HepG2 (cell line): ENCODE results near the gene CCDC157. TPM values are rescaled to one million over a fixed set of nuclear protein-coding genes. Genes with fewer than 3 reads are reported as not detected.

Source experiments
- ATAC-seq: fragments of 200-7000 bp; cut with Tn5 transposase; 3 replicates; pipeline ENCODE4 v1.9.1; 2020; ENCODE audit warnings: mild to moderate bottlenecking, moderate library complexity
- BruUV-seq: library from RNA; stranded (reverse); fragments of 400-500 nt; replicated peaks from 2 replicates; lab custom pipeline; 2021; lab: Mats Ljungman, UMichigan
- CTCF ChIA-PET: fragments of 300-600 bp; formaldehyde crosslinking; extraction: SDS; loops from one replicate; lab custom pipeline; 2021; ENCODE audit warnings: low total read pairs, inconsistent platforms, low intra/inter-chr PET ratio; lab: Yijun Ruan, JAX
- POLR2A ChIA-PET: fragments of 350-600 bp; sonication (Branson Sonifier 250); formaldehyde crosslinking; loops from one replicate; lab custom pipeline; 2020; ENCODE audit warnings: antibody characterized with exemption, inconsistent platforms; lab: Yijun Ruan, JAX
- DNase-seq: peaks from one replicate; pipeline ENCODE4 v3.0.0-alpha.2; 2015; ENCODE audit warnings: low spot score
- FAIRE-seq: peaks from 3 replicates; lab custom pipeline; 2011; peaks lifted over from hg19 to GRCh38; lab: Jason Lieb, UNC
- H2AFZ ChIP-seq: one replicate; pipeline ENCODE4 v1.6.1; 2011; ENCODE audit warnings: low read length, inconsistent platforms
- H3K27ac ChIP-seq: fragments of 300-600 bp; 3 replicates; pipeline ENCODE4 v1.8.0; 2011; ENCODE audit warnings: mixed run types, mild to moderate bottlenecking, mixed read lengths, low read length, inconsistent platforms; ENCODE audit not compliant: insufficient read depth; ENCODE audit errors: extremely low read length
- H3K27me3 ChIP-seq, 2 experiments: fragments of 200-600 bp in 1 of 2; 2 replicates in 1 of 2; 3 replicates in 1 of 2; pipeline versions ENCODE4 v1.6.0 to v1.8.0; 2011; ENCODE audit warnings: low read length in 2 of 2, mild to moderate bottlenecking in 2 of 2, moderate library complexity in 2 of 2, inconsistent platforms in 1 of 2; ENCODE audit not compliant: insufficient read depth in 2 of 2, control insufficient read depth in 1 of 2
- H3K36me3 ChIP-seq, 2 experiments: fragments of 200-600 bp in 1 of 2; replicated peaks in 1 of 2; 2 replicates in 1 of 2; 3 replicates in 1 of 2; pipeline versions ENCODE4 v1.5.1 to v1.8.0; 2011; ENCODE audit warnings: low read length in 2 of 2, inconsistent platforms in 1 of 2; ENCODE audit not compliant: insufficient read depth in 2 of 2, control insufficient read depth in 1 of 2
- H3K4me1 ChIP-seq: 2 replicates; pipeline ENCODE4 v1.5.1; 2012; ENCODE audit warnings: low read length, inconsistent platforms; ENCODE audit not compliant: insufficient read depth
- H3K4me2 ChIP-seq: 2 replicates; pipeline ENCODE4 v1.6.0; 2011; ENCODE audit warnings: low read depth, low read length, inconsistent platforms
- H3K4me3 ChIP-seq, 3 experiments: fragments of 200-600 bp in 1 of 3; sonication (generic), shearing (Covaris generic) in 1 of 3; replicated peaks in 1 of 3; 2 replicates each; pipeline ENCODE4 v1.5.1; 2011 to 2016; ENCODE audit warnings: low read length in 3 of 3, inconsistent platforms in 2 of 3, low read depth in 2 of 3, mild to moderate bottlenecking in 2 of 3, control low read depth in 1 of 3, mixed read lengths in 1 of 3; ENCODE audit not compliant: insufficient read depth in 1 of 3
- H3K79me2 ChIP-seq: one replicate; pipeline ENCODE4 v1.6.1; 2011; ENCODE audit warnings: low read length, inconsistent platforms; ENCODE audit not compliant: insufficient read depth
- H3K9ac ChIP-seq: 2 replicates; pipeline ENCODE4 v1.6.0; 2011; ENCODE audit warnings: mild to moderate bottlenecking, low read depth, low read length, inconsistent platforms; ENCODE audit not compliant: insufficient read depth
- H3K9me3 ChIP-seq: 2 replicates; pipeline ENCODE4 v1.5.1; 2012; ENCODE audit warnings: mild to moderate bottlenecking, low read length
- H4K20me1 ChIP-seq: 2 replicates; pipeline ENCODE4 v1.6.0; 2011; ENCODE audit warnings: inconsistent platforms, mild to moderate bottlenecking, low read length, moderate library complexity; ENCODE audit not compliant: insufficient read depth
- ELF3 ChIP-seq: IDR thresholded peaks from 2 replicates; pipeline ENCODE4 v1.6.1; 2016; ENCODE audit warnings: missing genetic modification reagents, missing compliant biosample characterization
- SNRNP70 ChIP-seq: fragments of 200-400 bp; formaldehyde crosslinking; IDR thresholded peaks from 2 replicates; pipeline ENCODE4 v1.6.1; 2017; ENCODE audit warnings: mild to moderate bottlenecking, low read depth, low read length, moderate library complexity
- ZNF30 ChIP-seq: sonication (generic); formaldehyde crosslinking; IDR thresholded peaks from 2 replicates; pipeline ENCODE4 v1.5.0; 2020; ENCODE audit warnings: mild to moderate bottlenecking, missing genetic modification reagents
- ZNF740 ChIP-seq: sonication (generic); formaldehyde crosslinking; IDR thresholded peaks from 2 replicates; pipeline ENCODE4 v1.4.0; 2020; ENCODE audit warnings: missing genetic modification reagents
- WGBS: methylation state at CpG from one replicate; pipeline ENCODE4 v1.1.6; 2017; ENCODE audit warnings: low lambda C conversion rate; 5-methylcytosine and 5-hydroxymethylcytosine counted together
- in situ Hi-C: cut with HindIII; loops from 2 replicates; pipeline ENCODE4 v1.10.0; 2017; ENCODE audit warnings: low pct_unique_long_range_greater_than_20kb; ENCODE audit not compliant: extremely low pct_ligation_motif_present
- intact Hi-C: fragments of 100-400 bp; cut with micrococcal nuclease; formaldehyde crosslinking; loops from one replicate; pipeline ENCODE4 v1.10.0; 2022; ENCODE audit not compliant: unreplicated experiment
- polyA plus RNA-seq, 8 experiments: library from polyadenylated mRNA; depleted of rRNA in 3 of 8; stranded (reverse) in 7 of 8; unstranded in 1 of 8; fragments of >200 nt; fragmentation: Illumina TruSeq in 4 of 8; extraction: Trizol in 4 of 8; gene quantifications; 2 replicates each; pipeline versions ENCODE4 v1.2.1 to v1.2.3, GENCODE V29; 2011 to 2016; ENCODE audit warnings: low read depth in 4 of 8, missing spikeins in 1 of 8, mixed read lengths in 1 of 8; ENCODE audit not compliant: insufficient read depth in 1 of 8
- total RNA-seq, 5 experiments: library from RNA; depleted of rRNA; stranded (reverse); fragments of >200 nt; fragmentation: Illumina TruSeq; extraction: Trizol; gene quantifications; 2 replicates each; pipeline ENCODE4 v1.2.3, GENCODE V29; 2016; ENCODE audit warnings: low read depth in 1 of 5
- TF ChIP-seq, protein P1 (sequence below): sonication (generic); formaldehyde crosslinking; IDR thresholded peaks from 2 replicates; pipeline ENCODE4 v1.8.1; 2023; ENCODE audit warnings: mild to moderate bottlenecking, missing genetic modification reagents, borderline replicate concordance
- TF ChIP-seq, protein P2 (sequence below), 2 experiments: IDR thresholded peaks; 2 replicates each; pipeline ENCODE4 v1.6.1; 2011 to 2012; ENCODE audit warnings: low read length in 2 of 2, borderline replicate concordance in 1 of 2, low read depth in 1 of 2, mild to moderate bottlenecking in 1 of 2, moderate library complexity in 1 of 2
- TF ChIP-seq, protein P3 (sequence below): sonication (generic); formaldehyde crosslinking; IDR thresholded peaks from 2 replicates; pipeline ENCODE4 v1.5.0; 2020; ENCODE audit warnings: mild to moderate bottlenecking, missing genetic modification reagents, borderline replicate concordance
- TF ChIP-seq, protein P4 (sequence below): sonication (generic); formaldehyde crosslinking; IDR thresholded peaks from 2 replicates; pipeline ENCODE4 v1.9.0; 2022; ENCODE audit warnings: missing genetic modification reagents, mild to moderate bottlenecking, borderline replicate concordance

Gene CCDC157
- total and polyA plus RNA-seq, 2 of the 13 experiments (the other 11 are each of a cell fraction or from before 2014, with no cell fraction given): 1.4 to 1.6 TPM

DNA sequence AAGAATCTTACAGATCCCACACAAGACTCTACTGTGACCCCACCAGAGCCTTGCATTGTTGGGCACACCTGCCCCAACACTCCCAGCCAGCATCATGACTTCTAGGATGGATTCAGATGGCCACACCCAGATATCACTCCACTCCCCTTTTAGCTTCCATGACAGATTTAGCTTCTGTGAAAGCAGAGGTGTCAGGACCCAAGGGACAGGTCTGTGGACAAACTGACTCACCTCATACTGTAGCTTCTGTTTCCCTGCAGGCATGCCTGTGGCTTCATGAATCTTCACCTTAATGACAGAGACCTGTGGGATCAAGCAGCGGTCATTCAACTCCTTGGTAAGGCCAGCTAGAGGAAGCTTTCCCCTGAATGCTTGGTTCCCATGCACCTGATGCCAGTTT lies 21.6 kb upstream of the CCDC157 start:
- intact Hi-C loops: no loop called here
- DNase-seq (no peak), ATAC-seq (no peak), FAIRE-seq (no peak)
- ChIA-PET POLR2A (interaction anchor here (0.6 kb wide), 1 partner anchor 1263 kb away, joined by 3 read pairs; the partner anchor contains the start of gene KREMEN1), CTCF (no interaction called here)
- no peak overlapping the region for H3K4me2 ChIP-seq
- no TSS peak for BruUV-seq
- H3K4me1 ChIP-seq: peaks cover 10% of the 10 kb centered on the region; the same call in 1 of the 2 replicates
- no peaks in the 10 kb centered on the region for H4K20me1 ChIP-seq
- H3K36me3 ChIP-seq: peaks cover 53 to 75% of the 10 kb centered on the region in 2 experiments; a peak in 4 of 5 replicates
- no peaks in the 10 kb centered on the region for H3K27me3 ChIP-seq
- H3K79me2 ChIP-seq: no peaks in the 10 kb centered on the region
- H3K27ac ChIP-seq: no peak overlapping the region
- TF ChIP-seq, protein P1, sequence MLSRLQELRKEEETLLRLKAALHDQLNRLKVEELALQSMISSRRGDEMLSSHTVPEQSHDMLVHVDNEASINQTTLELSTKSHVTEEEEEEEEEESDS: no peak
- TF ChIP-seq, protein P2, sequence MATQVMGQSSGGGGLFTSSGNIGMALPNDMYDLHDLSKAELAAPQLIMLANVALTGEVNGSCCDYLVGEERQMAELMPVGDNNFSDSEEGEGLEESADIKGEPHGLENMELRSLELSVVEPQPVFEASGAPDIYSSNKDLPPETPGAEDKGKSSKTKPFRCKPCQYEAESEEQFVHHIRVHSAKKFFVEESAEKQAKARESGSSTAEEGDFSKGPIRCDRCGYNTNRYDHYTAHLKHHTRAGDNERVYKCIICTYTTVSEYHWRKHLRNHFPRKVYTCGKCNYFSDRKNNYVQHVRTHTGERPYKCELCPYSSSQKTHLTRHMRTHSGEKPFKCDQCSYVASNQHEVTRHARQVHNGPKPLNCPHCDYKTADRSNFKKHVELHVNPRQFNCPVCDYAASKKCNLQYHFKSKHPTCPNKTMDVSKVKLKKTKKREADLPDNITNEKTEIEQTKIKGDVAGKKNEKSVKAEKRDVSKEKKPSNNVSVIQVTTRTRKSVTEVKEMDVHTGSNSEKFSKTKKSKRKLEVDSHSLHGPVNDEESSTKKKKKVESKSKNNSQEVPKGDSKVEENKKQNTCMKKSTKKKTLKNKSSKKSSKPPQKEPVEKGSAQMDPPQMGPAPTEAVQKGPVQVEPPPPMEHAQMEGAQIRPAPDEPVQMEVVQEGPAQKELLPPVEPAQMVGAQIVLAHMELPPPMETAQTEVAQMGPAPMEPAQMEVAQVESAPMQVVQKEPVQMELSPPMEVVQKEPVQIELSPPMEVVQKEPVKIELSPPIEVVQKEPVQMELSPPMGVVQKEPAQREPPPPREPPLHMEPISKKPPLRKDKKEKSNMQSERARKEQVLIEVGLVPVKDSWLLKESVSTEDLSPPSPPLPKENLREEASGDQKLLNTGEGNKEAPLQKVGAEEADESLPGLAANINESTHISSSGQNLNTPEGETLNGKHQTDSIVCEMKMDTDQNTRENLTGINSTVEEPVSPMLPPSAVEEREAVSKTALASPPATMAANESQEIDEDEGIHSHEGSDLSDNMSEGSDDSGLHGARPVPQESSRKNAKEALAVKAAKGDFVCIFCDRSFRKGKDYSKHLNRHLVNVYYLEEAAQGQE (IDR thresholded peaks at IDR 0.05; ENCODE audit: borderline replicate concordance in 1 of 2, low read depth in 1 of 2, low read length in 2 of 2): no peak
- TF ChIP-seq ZNF30 (no peak), ZNF740 (CRISPR knock-in tag) (no peak), ELF3 (CRISPR knock-in tag) (no peak), SNRNP70 (no peak)
- TF ChIP-seq, protein P3, sequence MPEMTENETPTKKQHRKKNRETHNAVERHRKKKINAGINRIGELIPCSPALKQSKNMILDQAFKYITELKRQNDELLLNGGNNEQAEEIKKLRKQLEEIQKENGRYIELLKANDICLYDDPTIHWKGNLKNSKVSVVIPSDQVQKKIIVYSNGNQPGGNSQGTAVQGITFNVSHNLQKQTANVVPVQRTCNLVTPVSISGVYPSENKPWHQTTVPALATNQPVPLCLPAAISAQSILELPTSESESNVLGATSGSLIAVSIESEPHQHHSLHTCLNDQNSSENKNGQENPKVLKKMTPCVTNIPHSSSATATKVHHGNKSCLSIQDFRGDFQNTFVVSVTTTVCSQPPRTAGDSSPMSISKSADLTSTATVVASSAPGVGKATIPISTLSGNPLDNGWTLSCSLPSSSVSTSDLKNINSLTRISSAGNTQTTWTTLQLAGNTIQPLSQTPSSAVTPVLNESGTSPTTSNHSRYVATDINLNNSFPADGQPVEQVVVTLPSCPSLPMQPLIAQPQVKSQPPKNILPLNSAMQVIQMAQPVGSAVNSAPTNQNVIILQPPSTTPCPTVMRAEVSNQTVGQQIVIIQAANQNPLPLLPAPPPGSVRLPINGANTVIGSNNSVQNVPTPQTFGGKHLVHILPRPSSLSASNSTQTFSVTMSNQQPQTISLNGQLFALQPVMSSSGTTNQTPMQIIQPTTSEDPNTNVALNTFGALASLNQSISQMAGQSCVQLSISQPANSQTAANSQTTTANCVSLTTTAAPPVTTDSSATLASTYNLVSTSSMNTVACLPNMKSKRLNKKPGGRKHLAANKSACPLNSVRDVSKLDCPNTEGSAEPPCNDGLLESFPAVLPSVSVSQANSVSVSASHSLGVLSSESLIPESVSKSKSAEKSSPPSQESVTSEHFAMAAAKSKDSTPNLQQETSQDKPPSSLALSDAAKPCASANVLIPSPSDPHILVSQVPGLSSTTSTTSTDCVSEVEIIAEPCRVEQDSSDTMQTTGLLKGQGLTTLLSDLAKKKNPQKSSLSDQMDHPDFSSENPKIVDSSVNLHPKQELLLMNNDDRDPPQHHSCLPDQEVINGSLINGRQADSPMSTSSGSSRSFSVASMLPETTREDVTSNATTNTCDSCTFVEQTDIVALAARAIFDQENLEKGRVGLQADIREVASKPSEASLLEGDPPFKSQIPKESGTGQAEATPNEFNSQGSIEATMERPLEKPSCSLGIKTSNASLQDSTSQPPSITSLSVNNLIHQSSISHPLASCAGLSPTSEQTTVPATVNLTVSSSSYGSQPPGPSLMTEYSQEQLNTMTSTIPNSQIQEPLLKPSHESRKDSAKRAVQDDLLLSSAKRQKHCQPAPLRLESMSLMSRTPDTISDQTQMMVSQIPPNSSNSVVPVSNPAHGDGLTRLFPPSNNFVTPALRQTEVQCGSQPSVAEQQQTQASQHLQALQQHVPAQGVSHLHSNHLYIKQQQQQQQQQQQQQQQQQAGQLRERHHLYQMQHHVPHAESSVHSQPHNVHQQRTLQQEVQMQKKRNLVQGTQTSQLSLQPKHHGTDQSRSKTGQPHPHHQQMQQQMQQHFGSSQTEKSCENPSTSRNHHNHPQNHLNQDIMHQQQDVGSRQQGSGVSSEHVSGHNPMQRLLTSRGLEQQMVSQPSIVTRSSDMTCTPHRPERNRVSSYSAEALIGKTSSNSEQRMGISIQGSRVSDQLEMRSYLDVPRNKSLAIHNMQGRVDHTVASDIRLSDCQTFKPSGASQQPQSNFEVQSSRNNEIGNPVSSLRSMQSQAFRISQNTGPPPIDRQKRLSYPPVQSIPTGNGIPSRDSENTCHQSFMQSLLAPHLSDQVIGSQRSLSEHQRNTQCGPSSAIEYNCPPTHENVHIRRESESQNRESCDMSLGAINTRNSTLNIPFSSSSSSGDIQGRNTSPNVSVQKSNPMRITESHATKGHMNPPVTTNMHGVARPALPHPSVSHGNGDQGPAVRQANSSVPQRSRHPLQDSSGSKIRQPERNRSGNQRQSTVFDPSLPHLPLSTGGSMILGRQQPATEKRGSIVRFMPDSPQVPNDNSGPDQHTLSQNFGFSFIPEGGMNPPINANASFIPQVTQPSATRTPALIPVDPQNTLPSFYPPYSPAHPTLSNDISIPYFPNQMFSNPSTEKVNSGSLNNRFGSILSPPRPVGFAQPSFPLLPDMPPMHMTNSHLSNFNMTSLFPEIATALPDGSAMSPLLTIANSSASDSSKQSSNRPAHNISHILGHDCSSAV: no peak
- TF ChIP-seq, protein P4, sequence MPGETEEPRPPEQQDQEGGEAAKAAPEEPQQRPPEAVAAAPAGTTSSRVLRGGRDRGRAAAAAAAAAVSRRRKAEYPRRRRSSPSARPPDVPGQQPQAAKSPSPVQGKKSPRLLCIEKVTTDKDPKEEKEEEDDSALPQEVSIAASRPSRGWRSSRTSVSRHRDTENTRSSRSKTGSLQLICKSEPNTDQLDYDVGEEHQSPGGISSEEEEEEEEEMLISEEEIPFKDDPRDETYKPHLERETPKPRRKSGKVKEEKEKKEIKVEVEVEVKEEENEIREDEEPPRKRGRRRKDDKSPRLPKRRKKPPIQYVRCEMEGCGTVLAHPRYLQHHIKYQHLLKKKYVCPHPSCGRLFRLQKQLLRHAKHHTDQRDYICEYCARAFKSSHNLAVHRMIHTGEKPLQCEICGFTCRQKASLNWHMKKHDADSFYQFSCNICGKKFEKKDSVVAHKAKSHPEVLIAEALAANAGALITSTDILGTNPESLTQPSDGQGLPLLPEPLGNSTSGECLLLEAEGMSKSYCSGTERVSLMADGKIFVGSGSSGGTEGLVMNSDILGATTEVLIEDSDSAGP: no peak
- no peak overlapping the region for H3K9ac ChIP-seq
- no peak overlapping the region for H2AFZ ChIP-seq
- in situ Hi-C loops: no loop called here
- H3K9me3 ChIP-seq: no peaks in the 10 kb centered on the region
- H3K4me3 ChIP-seq: no peak overlapping the region
- WGBS: no CpG with 5 or more reads among the region's 1 CpG
